T1000 (cell line): Measurements from ENCODE around the gene PSMC6.
"Not testable (repeated sequence)": the region's sequence is repeated elsewhere in the genome, so short reads cannot be mapped to it uniquely, and the experiment has no call there.

ENCODE experiments used
- DNase-seq: peaks from one replicate; lab custom pipeline; 2025; ENCODE audit warnings: mixed read lengths; lab: John Stamatoyannopoulos, UW

PSMC6 gene

DNA sequence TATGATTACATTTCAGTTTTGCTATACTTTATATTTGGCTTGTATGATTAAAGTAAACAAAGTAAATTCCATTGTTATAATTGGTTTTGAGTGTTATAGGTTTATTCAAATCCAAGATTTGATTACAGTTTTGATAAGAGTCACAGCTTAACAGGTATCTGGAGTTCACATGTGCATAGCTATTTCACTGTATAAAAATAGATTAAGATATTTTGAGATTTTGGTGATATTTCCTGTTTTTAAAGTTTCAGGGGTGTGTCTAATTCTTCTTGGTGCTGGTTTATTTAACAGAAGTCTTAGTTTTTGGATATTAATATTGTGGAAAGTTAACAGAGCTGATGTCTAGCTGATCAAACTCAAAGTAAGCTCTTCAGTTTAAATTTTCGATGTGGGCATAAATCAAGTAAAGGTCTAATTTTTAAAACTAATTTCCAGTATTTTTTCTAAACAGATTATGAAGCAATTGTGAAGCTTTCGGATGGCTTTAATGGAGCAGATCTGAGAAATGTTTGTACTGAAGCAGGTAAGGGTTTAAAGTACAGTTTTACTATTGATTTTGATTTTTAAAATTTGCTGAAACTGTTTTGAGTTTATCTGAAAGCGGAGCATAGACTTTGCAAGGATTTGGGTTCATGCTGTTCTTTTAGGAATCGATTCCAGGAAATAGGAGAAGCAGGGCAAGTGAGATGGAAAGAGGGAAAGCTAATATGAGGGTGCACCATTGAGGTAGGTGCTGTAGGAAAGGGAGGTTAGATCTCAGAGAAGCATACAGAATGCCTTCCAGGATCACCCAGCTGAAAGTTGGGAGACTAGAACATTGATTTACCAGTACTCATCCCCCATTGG is 16.7 kb downstream of the PSMC6 start:
- no peak for DNase-seq

DNA sequence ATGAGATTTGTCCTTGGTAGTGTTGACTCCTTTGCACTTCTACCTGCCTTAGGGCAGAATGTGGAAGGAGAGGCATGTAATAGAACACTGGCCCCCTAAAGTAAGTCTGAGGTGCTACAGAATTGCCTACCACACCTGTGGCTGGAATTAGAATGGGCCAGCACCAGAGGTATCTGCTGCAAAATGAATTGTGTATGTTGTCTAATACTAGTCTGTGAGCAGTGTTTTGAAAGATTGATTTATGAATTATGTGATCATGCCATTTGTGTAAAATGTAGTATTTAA is 17.3 kb downstream of the PSMC6 start:
- no peak for DNase-seq

DNA sequence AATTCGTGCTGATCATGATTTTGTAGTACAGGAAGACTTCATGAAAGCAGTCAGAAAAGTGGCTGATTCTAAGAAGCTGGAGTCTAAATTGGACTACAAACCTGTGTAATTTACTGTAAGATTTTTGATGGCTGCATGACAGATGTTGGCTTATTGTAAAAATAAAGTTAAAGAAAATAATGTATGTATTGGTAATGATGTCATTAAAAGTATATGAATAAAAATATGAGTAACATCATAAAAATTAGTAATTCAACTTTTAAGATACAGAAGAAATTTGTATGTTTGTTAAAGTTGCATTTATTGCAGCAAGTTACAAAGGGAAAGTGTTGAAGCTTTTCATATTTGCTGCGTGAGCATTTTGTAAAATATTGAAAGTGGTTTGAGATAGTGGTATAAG is 20.5 kb downstream of the PSMC6 start:
- not testable (repeated sequence) for DNase-seq

DNA sequence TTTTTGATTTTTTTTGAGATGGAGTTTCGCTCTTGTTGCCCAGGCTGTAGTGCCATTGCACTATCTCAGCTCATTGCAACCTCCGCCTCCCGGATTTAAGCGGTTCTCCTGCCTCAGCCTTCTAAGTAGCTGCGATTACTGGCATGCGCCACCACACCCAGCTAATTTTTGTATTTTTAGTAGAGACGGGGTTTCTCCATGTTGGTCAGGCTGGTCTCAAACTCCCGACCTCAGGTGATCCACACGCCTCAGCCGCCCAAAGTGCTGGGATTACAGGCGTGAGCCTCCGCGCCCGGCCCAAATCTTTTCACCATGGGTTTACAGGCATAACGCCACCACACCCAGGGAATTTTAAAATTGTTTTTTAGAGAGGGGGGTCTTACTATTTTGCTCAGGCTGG is 22.0 kb downstream of the PSMC6 start:
- not testable (repeated sequence) for DNase-seq

DNA sequence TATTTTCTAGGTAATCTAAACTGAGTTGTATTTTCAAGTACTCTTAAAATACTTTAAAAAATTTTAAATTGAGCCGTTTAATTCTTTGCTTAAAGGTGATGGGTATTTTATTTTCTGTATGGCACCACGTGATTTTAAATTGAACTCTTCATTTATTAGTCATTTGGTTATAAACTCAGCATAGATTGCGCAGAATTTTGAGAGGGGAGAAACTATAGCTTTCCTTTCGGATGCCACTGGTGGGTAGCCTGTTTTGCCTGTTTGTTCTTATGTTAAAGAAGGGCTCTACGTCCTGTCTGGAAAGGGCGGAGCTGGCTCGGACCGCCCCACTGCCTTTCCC is 22.6 kb downstream of the PSMC6 start:
- DNase-seq, result no peak

DNA sequence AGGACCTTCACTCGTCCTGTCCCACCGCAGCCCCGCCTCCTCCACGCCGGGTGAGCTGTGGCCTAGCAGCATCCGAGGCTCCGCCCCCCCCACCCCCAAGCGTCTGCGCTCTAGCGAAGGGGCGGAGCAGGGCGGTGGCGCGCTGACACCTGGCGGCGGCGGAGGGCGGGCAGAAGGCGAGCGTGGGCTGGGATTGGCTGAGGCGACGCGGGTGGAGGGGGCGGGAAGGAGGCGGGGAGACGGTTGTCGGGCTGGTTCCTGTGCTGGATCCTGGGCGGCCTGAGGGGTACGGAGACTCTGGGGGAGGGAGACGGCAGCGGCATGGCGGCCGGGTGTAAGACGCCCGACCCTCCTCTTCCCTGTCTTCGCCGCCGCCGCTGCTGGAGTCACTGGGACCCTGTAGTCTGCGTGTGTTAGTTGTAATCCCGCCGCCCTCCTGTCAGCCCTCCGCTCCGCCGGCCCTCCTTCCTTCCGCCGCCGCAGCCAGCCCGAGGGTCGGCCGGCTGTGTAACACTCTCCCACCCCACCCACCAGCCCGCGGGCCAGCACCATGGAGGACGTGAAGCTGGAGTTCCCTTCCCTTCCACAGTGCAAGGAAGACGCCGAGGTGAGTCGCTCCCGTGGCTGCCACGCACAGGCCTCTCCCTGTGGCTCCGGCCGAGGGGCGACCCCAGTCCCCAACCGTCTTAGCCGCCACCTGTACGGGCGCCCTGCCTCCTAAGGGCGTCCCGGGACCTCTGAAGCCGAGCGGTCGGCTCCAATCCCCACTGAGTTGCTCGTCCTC is 23.1 kb downstream of the PSMC6 start, which contains the start of gene STYX:
Gene STYX, plus strand, starts transcription at position 242 of the 784 bp plus-strand sequence. Its CDS starts 309 bp downstream, at position 551.
- peak; percentile 97 for DNase-seq

DNA sequence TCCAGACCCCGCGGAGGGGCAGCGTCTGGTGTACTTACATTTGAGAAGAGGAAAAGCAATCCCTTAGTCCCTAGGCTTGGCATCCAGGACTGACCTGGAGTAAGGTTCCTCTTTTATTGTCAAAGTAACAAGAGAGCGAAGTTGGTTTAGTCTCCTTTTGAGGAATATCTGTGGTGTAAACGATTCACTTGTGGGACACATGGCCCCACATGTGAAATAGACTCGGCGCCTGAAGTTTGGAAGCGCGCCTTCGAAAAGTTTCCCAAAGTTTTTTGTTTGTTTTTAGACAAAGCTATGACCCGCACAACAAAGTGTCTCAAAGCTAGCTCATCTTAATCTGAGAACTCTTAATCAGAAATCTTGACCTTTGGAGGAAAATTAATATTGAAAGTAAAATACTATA is 23.7 kb downstream of the PSMC6 start:
- no peak for DNase-seq

DNA sequence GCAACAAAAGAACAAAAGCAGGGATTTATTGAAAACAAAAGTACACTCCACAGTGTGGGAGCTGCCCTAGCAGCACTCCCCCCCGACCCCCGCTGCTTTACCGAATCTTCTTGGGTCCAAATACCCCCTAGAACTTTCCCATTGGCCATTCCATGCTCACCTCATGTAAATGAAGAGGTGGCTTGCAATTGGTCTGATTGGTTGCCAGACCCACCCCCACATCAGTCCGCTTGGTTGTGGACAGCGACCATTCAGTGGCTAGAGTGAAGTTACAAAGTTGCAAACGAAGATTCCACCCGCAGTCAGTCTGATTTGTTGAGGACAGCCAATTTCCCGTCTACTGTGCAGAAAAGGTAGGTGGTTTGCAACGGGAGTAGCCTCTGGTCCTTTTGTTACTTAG is 26.8 kb downstream of the PSMC6 start:
- no peak for DNase-seq

DNA sequence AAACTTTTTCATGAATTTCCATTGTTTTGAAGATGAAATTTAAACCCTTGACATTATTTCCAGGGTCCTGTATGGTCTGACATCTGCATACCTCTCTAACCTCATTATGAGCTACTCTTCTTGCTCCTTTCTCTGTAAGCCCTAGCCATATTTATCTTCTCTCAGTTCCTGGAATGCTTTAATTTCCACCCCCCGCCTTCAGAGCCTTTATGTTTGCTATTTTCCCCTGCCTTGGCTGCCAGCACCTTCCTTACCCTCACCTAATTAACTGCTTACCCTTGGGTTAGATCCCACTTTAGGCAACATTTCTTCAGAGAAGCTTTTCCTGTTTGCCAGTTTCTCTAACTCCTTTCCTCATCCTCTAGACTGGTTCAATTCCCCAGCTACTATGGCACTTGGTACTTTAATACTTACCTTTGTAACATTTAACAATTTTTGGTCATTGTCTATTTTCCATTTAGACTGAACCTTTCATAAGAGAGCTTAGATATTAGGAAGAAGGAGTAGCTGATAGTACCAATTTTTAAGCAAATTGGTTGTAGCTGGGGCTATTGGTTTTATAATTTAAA is 29.0 kb downstream of the PSMC6 start:
- no peak for DNase-seq

DNA sequence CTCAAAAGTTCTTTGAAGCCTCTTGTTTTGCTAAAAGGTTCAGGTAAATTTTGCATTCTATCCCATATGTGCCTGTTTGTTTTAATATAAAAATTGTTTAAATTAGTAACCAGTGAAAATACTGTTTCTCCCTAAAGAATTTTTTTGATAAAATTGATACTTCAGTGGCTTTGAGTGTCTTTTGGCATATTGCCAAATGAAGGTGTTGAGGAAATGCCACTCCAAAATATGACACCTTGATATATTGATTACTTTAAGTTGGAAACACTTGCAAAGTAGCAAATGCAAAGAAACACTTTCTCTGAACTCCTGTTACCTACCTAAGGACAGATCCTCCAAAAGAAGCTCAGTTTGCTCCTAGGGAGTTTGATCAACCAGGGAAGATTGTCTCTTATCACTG is 31.4 kb downstream of the PSMC6 start:
- DNase-seq, result no peak

DNA sequence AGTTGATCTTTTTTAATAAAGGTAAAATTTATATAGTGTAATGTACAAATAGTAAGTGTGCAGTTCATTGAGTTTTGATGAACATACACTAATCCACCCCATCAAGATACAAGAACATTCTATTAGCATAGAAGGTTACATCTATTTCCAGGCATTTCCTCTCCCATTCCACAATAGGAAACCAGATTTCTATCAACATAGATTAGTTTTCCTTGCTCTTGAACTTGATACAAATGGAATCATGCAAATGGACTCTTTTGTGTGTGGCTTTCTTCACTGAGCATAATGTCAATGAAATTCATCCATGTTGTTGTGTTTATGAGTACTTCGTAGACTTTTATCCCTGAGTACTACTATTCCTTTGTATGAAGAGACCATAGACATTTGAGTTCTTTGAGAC is 33.8 kb downstream of the PSMC6 start:
- DNase-seq, result no peak

DNA sequence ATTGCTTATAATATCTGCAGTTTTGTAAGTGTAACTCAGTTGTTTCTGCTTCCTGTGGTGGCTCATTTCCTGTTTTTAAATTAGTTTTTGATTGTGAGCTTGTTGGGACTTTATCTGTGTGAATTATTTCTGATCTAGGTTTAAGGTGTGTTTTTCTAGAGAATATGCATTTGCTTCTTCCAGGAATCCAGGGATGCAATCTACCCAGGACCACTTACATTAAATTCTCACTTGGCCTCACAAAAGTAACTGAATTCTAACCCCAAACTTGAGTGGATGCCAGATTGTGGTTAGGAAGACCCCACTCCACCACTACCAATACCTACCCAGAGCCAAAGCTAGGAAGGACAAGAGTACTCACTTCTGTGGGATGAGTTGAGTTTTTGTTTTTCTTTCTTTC is 34.9 kb downstream of the PSMC6 start:
- DNase-seq, result no peak

DNA sequence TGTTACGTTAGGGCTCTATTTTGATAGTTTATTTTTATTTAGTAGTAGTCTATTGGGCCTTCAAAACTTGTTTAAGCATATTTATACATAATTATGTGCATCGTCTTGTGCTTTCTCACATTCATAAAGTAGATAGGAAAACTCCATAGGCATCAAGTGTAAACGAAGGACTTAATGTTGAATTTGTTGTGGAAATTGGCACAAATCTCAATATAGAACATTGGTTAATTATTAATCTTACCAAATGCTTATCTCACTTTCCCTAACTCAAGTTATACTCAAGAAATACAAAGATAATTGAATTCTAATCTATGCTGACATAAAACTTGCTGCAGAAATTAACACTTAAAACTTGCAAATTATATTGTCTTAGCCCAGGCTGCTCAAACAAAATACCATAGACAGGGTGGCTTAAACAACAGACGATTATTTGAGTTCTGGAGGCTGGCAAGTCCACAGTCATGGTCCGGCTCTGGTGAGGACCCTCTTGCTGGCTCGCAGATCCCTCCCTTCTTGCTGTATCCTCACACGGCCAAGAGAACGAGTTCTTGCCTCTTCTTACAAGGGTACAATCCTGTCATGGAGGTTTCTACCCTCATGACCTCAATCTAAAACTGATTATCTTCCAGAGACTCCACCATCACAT is 41.8 kb downstream of the PSMC6 start:
- DNase-seq, result no peak

DNA sequence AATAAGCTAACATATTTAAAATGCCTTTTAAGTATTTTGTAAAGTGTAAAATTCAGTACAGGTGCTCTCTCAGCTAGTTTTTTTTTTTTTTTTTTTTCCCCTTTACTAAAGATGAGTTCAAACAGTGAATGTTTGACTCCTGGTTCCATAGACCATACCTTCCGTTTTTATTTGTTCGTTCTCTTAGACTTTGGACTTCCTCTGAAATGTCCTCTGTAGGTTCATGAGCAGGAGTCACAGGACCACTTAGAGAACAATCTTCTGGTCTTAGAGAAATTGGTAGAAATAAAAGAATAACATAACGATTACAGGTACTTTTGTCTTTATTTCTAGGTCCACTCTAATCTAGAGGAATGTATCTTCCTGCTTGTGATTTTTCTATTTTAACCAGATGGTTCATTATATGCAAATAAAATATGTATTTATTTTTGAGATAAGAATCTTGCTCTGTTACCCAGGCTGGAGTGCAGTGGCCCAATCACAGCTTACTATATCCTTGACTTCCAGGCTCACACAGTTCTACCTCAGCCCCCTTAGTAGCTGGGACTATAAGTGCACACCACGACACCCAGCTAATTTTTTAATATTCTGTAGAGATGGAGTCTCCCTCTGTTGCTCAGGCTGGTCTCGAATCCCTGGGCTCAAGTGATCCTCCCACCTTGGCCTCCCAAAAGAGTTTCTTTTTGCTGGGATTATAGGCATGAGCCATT is 48.8 kb downstream of the PSMC6 start:
- DNase-seq, result no peak

DNA sequence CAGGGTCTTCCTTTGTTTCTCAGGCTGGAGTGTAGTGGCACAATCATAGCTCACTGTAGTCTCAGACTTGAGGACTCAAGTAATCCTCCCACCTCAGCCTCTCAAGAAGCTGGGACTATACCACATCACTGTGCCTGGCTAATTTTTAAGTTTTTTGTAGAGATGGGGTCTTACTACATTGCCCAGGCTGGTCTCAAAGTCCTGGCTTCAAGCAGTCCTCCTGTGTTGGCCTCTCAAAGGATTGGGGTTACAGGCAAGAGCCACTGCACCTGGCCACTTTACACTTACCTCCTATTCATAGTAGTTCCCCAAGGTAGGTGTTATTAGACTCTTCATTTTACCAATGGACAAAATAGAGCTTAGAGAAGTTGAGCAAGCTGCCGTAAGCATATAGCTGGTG is 52.1 kb downstream of the PSMC6 start:
- DNase-seq, result no peak

DNA sequence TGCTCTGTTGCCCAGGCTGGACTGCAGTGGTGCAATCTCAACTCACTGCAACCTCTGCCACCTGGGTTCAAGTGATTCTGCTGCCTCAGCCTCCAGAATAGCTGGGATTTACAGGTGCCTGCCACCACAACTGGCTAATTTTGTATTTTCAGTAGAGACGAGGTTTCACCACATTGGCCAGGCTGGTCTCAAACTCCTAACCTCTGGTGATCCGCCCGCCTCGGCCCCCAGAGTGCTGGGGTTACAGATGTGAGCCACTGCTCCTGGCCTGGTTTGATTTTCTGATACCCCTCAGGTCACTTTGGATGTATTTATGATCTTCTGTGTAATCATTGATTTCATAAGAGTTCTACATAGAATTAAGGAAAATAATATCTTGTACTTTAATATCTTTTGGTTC is 55.9 kb downstream of the PSMC6 start:
- not testable (repeated sequence) for DNase-seq

DNA sequence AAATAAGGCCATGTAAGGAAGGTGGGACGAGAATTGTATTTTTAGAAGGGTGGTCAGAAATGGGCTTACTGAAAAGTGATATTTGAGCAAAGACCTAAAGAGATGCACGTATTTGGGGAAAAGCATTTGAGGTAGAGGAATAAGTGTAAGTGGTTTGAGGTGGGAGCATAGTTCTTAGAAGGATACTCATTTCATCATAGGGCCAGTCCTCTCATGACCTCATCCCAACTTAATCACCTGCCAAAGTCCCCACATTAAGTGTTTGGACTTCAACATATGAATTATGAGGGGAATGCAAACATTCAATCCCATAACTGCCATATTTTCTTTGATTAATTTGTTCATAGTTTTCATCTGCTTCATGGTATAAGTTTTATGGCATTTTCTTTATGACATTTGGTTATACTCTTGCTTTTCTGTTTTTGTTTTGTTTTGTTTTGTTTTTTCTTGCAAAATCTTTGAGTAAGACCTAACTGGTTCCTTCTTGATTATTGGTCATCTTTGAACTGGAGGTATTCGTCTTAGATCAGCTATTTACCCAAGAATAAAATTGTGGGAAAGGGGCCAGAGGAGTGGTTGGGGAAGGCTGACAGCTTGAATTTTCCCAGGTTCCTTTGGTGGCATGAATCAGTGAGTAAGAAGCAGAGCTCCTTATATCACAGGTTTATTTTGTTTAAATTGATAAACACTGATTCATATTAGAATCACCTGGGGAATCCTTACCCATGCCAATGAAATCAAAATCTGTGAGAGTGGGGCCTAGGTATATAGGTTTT is 60.2 kb downstream of the PSMC6 start:
- no peak for DNase-seq

DNA sequence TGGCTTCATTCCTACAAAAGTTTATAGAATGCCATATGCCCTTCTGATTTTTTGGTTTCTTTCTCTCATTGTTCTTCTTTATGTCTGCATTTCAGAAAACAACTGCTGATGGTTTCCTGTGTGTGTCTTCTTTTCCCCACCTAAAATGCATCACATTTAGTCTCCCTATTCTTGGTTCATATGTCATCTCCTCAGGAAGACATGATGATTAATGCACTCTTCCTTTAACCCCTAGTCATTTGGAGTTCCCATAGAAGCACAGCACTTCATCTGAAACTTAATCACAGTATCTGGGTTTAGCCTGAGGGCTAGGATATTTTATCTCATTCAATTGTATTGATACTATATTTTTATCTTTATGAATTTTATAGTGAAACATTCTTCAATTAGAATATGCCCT is 62.9 kb downstream of the PSMC6 start:
- DNase-seq, result no peak

DNA sequence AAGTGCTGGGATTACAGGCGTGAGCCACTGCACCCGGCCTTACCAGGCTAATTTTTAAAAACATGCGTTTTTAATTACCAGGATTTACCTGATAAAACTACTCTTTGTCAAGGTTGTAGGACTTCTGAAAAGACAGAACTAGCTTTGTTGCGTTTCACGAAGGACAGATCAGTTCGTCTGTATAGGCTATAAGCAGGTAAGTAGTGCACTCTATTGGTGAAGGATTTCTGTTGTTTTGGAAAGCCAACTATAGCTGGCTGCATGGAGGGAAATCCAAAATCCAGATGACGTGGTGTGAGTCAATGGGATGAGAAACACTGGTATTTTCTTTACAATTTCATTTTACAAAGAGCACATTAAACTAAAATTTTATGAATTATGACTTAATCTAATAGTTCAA is 69.8 kb downstream of the PSMC6 start:
- DNase-seq, result no peak
